HFF-Myc (cell line): ENCODE data around the gene NINJ2.

Source experiments
- DNase-seq: peaks from one replicate; pipeline ENCODE4 v3.0.0-alpha.2; 2011; ENCODE audit warnings: low read depth; ENCODE audit errors: extremely low read depth
- H3K4me3 ChIP-seq: replicated peaks from 2 replicates; pipeline ENCODE4 v1.5.1; 2011; ENCODE audit warnings: low read depth, mild to moderate bottlenecking, control low read depth, low read length
- CTCF ChIP-seq: IDR thresholded peaks from 2 replicates; pipeline ENCODE4 v1.5.1; 2012; ENCODE audit warnings: mild to moderate bottlenecking, low read depth, low read length, control low read depth; ENCODE audit errors: missing control alignments

Gene NINJ2

GRCh38 chr12:608413-608812 lies 54.8 kb downstream of the NINJ2 start:
- no peak for TF ChIP-seq CTCF
- no peak for DNase-seq
- H3K4me3 ChIP-seq, result no peak overlapping the region

DNA sequence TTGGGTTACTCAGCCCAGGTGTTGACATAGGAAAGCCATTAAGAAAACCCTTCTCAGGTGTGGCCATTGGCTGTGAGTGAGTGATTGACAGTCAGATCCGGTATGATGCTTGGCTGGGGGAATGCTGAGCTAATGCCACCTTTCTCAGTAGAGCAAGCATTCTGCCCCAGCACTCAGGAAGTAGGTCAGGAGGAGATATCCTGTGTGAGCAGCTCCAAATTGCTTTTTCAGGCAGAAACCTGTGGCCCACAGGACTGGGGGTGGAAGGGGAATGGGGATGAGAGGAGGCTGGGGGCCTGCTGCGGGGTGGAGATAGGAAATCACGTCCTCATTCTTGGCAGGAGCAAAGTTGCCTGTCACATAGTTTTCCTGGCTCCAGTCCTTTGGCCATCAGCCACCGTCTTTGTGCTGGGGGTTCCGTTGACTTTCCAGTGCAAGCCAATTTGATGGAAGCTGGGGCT lies 55.7 kb downstream of the NINJ2 start:
- DNase-seq, result no peak
- no peak overlapping the region for H3K4me3 ChIP-seq
- TF ChIP-seq CTCF, result no peak

GRCh38 chr12:604956-605355 lies 58.3 kb downstream of the NINJ2 start:
- DNase-seq, result no peak
- no peak overlapping the region for H3K4me3 ChIP-seq
- no peak for TF ChIP-seq CTCF

GRCh38 chr12:602700-603068 lies 60.6 kb downstream of the NINJ2 start:
- no peak for TF ChIP-seq CTCF
- no peak overlapping the region for H3K4me3 ChIP-seq
- DNase-seq, result no peak

GRCh38 chr12:601976-602699 lies 61.1 kb downstream of the NINJ2 start:
- TF ChIP-seq CTCF, result no peak
- no peak for DNase-seq
- no peak overlapping the region for H3K4me3 ChIP-seq

DNA sequence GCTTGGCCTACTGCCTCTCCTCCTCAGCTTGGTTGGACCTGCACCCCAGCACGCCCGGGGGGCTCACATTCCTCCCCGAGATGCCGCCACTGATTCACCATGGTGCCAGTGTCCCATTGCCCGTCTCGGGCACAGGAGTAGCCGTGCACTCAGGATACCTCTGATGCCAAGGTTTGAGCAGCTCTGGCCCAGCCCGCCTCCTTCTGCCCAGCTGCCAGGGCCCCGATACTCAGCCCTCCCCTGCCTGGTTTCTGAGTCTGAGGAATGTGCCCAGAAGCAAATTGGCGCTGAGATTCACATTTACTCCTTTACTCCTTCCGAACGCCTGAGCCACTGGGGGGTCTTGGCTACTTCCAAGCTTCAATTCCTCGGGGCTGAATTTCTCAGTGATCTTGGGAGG lies 63.5 kb downstream of the NINJ2 start:
- no peak for TF ChIP-seq CTCF
- DNase-seq, result no peak
- H3K4me3 ChIP-seq, result no peak overlapping the region
